ENCODE results near the gene USP24. TPM values are rescaled to one million over a fixed set of nuclear protein-coding genes. Genes with fewer than 3 reads are reported as not detected.

The USP24 gene
- polyA plus RNA-seq, 1 donor (not counting 4 experiments of a cell fraction or from before 2014, with no cell fraction given): 22.5 TPM

GRCh38 chr1:55050283-55050682, 164.9 kb downstream of the USP24 start:
- H3K27ac ChIP-seq (ENCODE audit: control insufficient read depth, insufficient read depth, low read length): no peak overlapping the region
- peaks cover 21% of the 10 kb centered on the region for H3K4me1 ChIP-seq (ENCODE audit: control insufficient read depth, extremely low read depth, insufficient read depth, low read length)
- H3K27me3 ChIP-seq (ENCODE audit: control insufficient read depth, extremely low read depth, insufficient read depth, low read length): no peaks in the 10 kb centered on the region
- TF ChIP-seq CTCF (optimal IDR thresholded peaks at IDR 0.05 in 1 of 3, IDR thresholded peaks at IDR 0.05 in 1 of 3, conservative IDR thresholded peaks at IDR 0.05 in 1 of 3; ENCODE audit: extremely low read depth in 1 of 3, insufficient read depth in 2 of 3, low read length in 3 of 3) (no peak), EZH2 (IDR thresholded peaks at IDR 0.05; ENCODE audit: low read length) (no peak)
- H3K36me3 ChIP-seq (ENCODE audit: control insufficient read depth in 2 of 2, extremely low read depth in 1 of 2, insufficient read depth in 2 of 2, low read length in 2 of 2): peaks cover 56 to 72% of the 10 kb centered on the region in 2 experiments
- dilution Hi-C loops (cut with MboI; ENCODE audit: extremely low pct_ligation_motif_present, low sequenced_read_pairs): no loop called here
- no peaks in the 10 kb centered on the region for H3K9me3 ChIP-seq (ENCODE audit: control insufficient read depth, low read depth, low read length)
- peaks cover 88% of the 10 kb centered on the region for H3K79me2 ChIP-seq (ENCODE audit: control insufficient read depth, insufficient read depth, low read length)
- H4K20me1 ChIP-seq (ENCODE audit: control insufficient read depth, extremely low read depth, insufficient read depth, low read length): peaks cover 45% of the 10 kb centered on the region
- DNase-seq (ENCODE audit: low read depth, low spot score) (no peak), FAIRE-seq (peak; percentile 91)
- H2AFZ ChIP-seq (ENCODE audit: control insufficient read depth, low read length): no peak overlapping the region
- no peak overlapping the region for H3K9ac ChIP-seq (ENCODE audit: control insufficient read depth, extremely low read depth, insufficient read depth, low read length)
- H3K4me2 ChIP-seq (ENCODE audit: control insufficient read depth, extremely low read depth, insufficient read depth, low read depth, low read length): no peak overlapping the region
- H3K4me3 ChIP-seq (ENCODE audit: control insufficient read depth in 2 of 3, extremely low read depth in 1 of 3, insufficient read depth in 2 of 3, low read depth in 1 of 3, low read length in 3 of 3): no peak overlapping the region
- peaks cover 9% of the 10 kb centered on the region for H3K9me1 ChIP-seq (ENCODE audit: control insufficient read depth, extremely low read depth, insufficient read depth, low read length)

- FAIRE-seq: no peak
Observed at GRCh38 chr1:55049914-55050278, 165.3 kb downstream of the USP24 start.

More at GRCh38 chr1:55049914-55050278, 165.3 kb downstream of the USP24 start:
- no peak overlapping the region for H2AFZ ChIP-seq (ENCODE audit: control insufficient read depth, low read length)
- peaks cover 9% of the 10 kb centered on the region for H3K9me1 ChIP-seq (ENCODE audit: control insufficient read depth, extremely low read depth, insufficient read depth, low read length)
- TF ChIP-seq CTCF (optimal IDR thresholded peaks at IDR 0.05 in 1 of 3, IDR thresholded peaks at IDR 0.05 in 1 of 3, conservative IDR thresholded peaks at IDR 0.05 in 1 of 3; ENCODE audit: extremely low read depth in 1 of 3, insufficient read depth in 2 of 3, low read length in 3 of 3) (no peak), EZH2 (IDR thresholded peaks at IDR 0.05; ENCODE audit: low read length) (no peak)
- no peak overlapping the region for H3K4me3 ChIP-seq (ENCODE audit: control insufficient read depth in 2 of 3, extremely low read depth in 1 of 3, insufficient read depth in 2 of 3, low read depth in 1 of 3, low read length in 3 of 3)
- peaks cover 47% of the 10 kb centered on the region for H4K20me1 ChIP-seq (ENCODE audit: control insufficient read depth, extremely low read depth, insufficient read depth, low read length)
- H3K27me3 ChIP-seq (ENCODE audit: control insufficient read depth, extremely low read depth, insufficient read depth, low read length): no peaks in the 10 kb centered on the region
- dilution Hi-C loops (cut with MboI; ENCODE audit: extremely low pct_ligation_motif_present, low sequenced_read_pairs): no loop called here
- peaks cover 55 to 76% of the 10 kb centered on the region in 2 experiments for H3K36me3 ChIP-seq (ENCODE audit: control insufficient read depth in 2 of 2, extremely low read depth in 1 of 2, insufficient read depth in 2 of 2, low read length in 2 of 2)
- H3K4me1 ChIP-seq (ENCODE audit: control insufficient read depth, extremely low read depth, insufficient read depth, low read length): peaks cover 21% of the 10 kb centered on the region
- H3K9me3 ChIP-seq (ENCODE audit: control insufficient read depth, low read depth, low read length): no peaks in the 10 kb centered on the region
- DNase-seq (ENCODE audit: low read depth, low spot score): no peak
- H3K4me2 ChIP-seq (ENCODE audit: control insufficient read depth, extremely low read depth, insufficient read depth, low read depth, low read length): no peak overlapping the region
- H3K79me2 ChIP-seq (ENCODE audit: control insufficient read depth, insufficient read depth, low read length): peaks cover 90% of the 10 kb centered on the region
- no peak overlapping the region for H3K27ac ChIP-seq (ENCODE audit: control insufficient read depth, insufficient read depth, low read length)
- H3K9ac ChIP-seq (ENCODE audit: control insufficient read depth, extremely low read depth, insufficient read depth, low read length): no peak overlapping the region

Measured in keratinocyte (primary cell).